ENCODE results near the gene TCF4.

TCF4 gene

GRCh38 chr18:55374741-55375140 is 213.3 kb downstream of the TCF4 start:
- DNase-seq: no peak

- no peak for DNase-seq
Measured at GRCh38 chr18:55372209-55372608, 215.8 kb downstream of the TCF4 start.

DNA sequence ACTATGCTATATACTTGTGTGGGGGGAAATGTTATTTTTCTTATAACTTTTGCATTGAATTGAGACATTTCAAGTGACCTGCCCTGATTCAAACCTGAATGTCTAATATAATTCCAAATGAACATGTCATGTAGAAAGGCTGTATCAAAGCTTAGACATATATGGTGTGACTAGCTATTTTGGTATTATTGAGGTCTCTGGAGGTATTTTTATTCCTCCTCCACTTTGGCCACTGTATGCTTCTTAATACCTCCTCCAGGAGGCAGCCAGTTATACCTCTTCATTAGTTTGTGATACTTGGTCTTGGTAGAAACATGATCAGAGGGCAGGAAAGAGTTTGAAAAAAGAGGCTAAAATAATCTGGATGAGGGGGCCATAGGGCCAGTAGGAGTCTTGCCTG is 217.1 kb downstream of the TCF4 start:
- DNase-seq: no peak

- no peak for DNase-seq
Measured at GRCh38 chr18:55369346-55369745, 218.6 kb downstream of the TCF4 start.

DNA sequence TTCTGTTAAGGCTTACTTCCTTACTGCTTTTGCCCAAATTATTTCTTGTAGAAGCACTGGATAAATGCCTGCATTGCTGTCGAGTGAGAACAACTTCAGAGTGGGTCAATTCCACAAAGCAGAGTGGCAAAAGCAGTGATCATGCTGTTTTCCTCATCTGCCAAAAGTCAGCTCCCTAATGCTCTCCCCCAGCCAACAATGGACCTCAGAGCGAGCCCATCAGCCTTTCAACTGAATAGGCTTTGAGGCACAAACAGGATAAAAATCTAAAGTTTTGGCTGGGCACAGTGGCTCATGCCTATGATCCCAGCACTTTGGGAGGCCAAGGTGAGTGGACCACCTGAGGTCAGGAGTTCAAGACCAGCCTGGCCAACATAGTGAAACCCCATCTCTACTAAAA is 222.7 kb downstream of the TCF4 start:
- DNase-seq: no peak

- DNase-seq: no peak
Measured at GRCh38 chr18:55362303-55362702, 225.7 kb downstream of the TCF4 start.

- no peak for DNase-seq
Measured at GRCh38 chr18:55361492-55362250, 226.3 kb downstream of the TCF4 start.

GRCh38 chr18:55360061-55360460 is 227.9 kb downstream of the TCF4 start:
- DNase-seq: no peak

DNA sequence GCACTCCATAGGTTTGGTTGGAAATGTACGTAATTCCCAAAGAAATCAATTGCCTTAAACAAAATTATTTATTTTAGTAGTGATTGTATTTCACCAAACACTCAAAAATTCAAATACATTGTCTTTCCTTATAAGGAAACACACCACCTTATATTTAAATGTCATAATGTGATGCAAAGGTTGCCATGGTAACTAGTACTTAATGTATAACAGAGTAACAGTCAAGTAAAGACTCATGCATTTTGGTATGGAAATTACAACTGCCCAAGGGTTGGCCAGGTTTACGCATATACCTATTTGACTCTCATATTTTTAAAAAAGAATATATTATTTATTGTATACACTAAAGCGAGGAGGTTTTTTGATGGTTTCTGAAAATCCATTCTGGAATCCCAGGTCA is 231.2 kb downstream of the TCF4 start:
- DNase-seq: no peak

DNA sequence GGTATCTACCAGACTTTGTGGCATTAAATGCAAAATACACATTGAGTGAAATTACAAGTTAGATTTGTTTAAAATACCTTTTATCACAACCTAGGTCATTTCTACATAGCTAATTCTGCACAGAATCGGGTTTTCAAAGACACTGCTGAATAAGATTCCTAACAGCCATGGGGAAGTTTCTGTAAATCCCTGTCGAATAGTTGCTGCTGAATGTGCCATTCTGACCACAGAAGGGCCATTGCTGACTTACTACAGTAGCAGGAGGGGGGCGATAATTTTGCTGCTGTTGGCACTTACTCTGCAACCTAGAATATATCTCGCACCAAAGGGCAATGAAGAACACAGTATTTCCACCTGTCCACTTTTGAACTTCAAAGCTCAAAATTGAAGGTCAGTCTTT is 232.8 kb downstream of the TCF4 start:
- no peak for DNase-seq

- no peak for DNase-seq
Measured at GRCh38 chr18:55354795-55355194, 233.2 kb downstream of the TCF4 start.

- no peak for DNase-seq
Measured at GRCh38 chr18:55353806-55354205, 234.2 kb downstream of the TCF4 start.

DNA sequence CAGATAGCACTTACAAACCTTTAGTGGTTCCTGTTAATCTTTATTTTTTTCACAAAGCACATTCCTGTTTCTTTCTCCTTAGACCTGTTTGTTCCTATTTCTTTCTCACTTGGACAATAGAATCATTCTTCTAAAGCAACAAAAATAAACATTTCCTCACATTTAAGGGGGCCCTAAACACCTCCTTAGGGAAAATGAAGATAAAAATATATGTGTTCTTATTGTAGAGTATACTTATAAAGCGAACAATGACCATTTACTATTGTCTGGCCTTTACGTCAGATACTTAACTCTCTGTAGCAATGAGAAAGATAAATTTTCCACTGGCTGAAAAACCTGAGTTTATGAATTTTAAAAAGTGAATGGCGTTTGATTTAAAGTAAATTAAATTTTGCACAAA is 234.6 kb downstream of the TCF4 start:
- no peak for DNase-seq

GRCh38 chr18:55351980-55352714 is 235.8 kb downstream of the TCF4 start:
- no peak for DNase-seq

GRCh38 chr18:55351241-55351691 is 236.7 kb downstream of the TCF4 start:
- DNase-seq: no peak

DNA sequence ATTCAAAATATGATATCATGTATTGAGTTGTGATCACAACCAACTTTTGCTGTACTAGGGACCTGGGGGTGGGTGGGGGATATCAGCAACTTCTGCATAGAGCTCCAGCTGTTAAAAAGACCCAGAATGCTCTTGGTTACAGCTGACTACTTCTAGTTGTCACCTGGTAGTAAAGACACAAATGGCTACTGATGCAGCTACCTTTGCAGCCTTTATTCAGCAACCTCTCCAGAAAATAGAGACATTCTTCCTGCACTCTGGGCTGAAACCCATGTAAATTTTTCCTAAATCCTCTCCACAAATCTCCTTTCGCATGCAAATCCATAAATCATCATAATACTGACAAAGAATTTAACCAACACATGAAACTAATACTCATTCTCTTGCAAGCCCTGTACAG is 238.3 kb downstream of the TCF4 start:
- DNase-seq: no peak

DNA sequence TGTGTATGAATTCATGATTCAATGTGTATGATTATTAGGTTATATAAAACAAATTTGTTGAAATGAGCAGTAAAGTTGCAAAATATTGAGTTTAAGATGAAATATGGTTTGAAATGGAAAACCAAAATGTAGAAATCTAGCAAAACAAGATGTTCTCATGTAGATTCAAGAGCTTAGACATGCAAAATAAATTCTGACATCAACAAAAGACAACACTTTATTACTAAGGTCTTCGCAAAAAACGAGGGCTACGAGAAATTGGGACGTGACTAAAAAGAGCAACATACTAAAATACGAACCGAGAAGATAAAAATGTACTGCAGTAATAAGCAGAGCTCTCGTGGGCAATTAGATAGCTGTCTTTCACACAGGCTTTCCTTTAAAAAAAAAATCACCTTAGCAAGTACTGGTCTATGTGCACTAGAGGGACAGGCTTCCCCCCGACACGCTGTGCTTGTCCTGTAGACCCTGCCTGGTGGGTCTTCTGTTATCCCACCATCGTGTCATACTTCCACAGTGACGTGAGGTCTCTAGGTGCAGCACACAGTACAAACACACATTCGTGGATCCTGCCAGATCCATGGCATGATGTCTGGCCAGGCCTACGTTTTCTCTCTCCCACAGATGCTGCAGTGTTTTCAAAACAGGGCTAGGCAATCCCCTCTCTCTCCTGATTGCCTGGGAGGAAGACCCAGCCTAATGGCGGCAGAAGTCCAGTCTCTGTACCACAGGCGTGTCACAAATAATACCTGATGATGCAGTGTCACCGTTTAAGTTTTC is 240.8 kb downstream of the TCF4 start:
- no peak for DNase-seq

GRCh38 chr18:55346387-55346786 is 241.6 kb downstream of the TCF4 start:
- DNase-seq: no peak

DNA sequence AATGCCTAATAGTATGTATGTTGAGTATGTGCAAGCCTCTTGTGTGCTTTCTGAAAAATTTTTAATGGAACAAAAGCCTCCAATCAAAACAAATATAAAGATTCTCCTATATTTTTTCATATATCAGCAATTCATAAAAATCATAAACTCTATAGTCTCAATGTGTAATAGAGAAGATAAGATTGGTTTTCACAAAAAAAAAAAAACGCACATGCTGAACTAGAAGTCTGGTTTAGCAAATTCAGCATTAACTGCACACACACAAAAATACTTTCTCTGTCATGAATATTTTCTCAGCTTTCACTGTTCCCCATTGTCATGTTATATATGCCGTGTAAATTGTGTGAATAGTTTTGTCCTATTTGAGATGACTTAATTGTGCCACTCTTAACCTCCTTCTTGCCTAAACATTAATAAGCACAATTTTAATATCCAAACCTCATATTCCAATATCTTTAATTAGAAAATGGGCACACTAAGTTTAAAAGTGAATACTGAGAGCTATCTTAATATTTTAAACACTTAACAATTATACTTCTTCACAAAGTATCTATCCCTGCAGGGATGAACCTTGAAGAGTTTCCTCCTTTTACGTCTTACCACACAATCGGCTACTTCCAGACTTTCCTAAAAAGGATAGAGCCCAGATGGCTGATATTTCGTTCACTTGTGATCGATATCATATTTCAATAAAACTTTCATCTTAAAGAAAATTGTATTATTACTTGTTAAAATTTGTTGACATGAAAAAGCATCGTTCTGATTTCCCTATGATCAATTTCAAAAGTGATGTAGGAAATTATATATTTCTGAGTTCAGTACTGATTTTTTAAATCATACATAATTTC is 242.7 kb downstream of the TCF4 start:
- no peak for DNase-seq

- DNase-seq: no peak
Measured at GRCh38 chr18:55343396-55344073, 244.5 kb downstream of the TCF4 start.

GRCh38 chr18:55340998-55341397 is 247.0 kb downstream of the TCF4 start:
- DNase-seq: no peak

- no peak for DNase-seq
Measured at GRCh38 chr18:55339990-55340389, 248.0 kb downstream of the TCF4 start.
